SU-DHL-6 (cell line): Measurements from ENCODE around the gene FAM199X.

ENCODE experiments used
- EZH2phosphoT487 ChIP-seq: fragments of 200-600 bp; sonication (generic), shearing (Covaris generic); conservative IDR thresholded peaks from 2 replicates; pipeline ENCODE4 v1.6.1; 2018; ENCODE audit warnings: mild to moderate bottlenecking, antibody characterized with exemption, low read length, moderate library complexity, mixed read lengths
- TF ChIP-seq, protein P1 (sequence below): fragments of 200-600 bp; sonication (generic); IDR thresholded peaks from one replicate; pipeline ENCODE4 v1.5.1; 2017; ENCODE audit warnings: antibody characterized with exemption, mild to moderate bottlenecking, low read length, moderate library complexity; ENCODE audit not compliant: insufficient read depth, poor library complexity, severe bottlenecking

DNA sequence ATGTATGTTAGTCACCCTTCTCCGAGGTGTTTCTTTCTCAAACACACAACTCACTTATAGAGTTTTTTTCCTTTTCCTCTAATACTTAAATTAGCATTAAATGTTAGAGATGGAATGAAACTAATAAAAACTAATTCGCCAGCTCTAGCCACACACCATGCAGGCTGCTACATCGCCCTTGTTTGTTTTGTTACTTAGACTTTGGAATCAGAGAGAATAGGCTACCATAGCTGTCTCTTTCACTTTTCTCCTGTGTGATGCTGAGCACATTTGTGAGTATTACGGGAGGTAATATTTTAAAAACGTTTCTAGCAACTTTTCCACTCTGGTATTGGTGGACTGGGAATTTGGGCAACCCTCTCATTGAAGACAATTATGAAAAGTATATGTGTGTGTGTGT, 44.9 kb downstream of the FAM199X start:
- TF ChIP-seq, protein P1, sequence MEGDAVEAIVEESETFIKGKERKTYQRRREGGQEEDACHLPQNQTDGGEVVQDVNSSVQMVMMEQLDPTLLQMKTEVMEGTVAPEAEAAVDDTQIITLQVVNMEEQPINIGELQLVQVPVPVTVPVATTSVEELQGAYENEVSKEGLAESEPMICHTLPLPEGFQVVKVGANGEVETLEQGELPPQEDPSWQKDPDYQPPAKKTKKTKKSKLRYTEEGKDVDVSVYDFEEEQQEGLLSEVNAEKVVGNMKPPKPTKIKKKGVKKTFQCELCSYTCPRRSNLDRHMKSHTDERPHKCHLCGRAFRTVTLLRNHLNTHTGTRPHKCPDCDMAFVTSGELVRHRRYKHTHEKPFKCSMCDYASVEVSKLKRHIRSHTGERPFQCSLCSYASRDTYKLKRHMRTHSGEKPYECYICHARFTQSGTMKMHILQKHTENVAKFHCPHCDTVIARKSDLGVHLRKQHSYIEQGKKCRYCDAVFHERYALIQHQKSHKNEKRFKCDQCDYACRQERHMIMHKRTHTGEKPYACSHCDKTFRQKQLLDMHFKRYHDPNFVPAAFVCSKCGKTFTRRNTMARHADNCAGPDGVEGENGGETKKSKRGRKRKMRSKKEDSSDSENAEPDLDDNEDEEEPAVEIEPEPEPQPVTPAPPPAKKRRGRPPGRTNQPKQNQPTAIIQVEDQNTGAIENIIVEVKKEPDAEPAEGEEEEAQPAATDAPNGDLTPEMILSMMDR = no peak
- no peak for TF ChIP-seq EZH2phosphoT487
